HG03571 (cell line): Measurements from ENCODE around the gene RTL3.
"Not testable (repeated sequence)": the region's sequence is repeated elsewhere in the genome, so short reads cannot be mapped to it uniquely, and the experiment has no call there.

Experiments
- ATAC-seq: cut with Tn5 transposase; IDR thresholded peaks from one replicate; pipeline ENCODE4 v1.9.1; 2021; ENCODE audit not compliant: unreplicated experiment

The RTL3 gene

GRCh38 chrX:78658845-78659744 is at the start of gene RTL3:
TSS of gene RTL3 (minus strand) at chrX:78659328. CDS start at chrX:78658420, 908 bp downstream.
- no peak for ATAC-seq

GRCh38 chrX:78708816-78709215 is 49.7 kb upstream of the RTL3 start:
- ATAC-seq, result no peak

GRCh38 chrX:78708262-78708661 is 49.1 kb upstream of the RTL3 start:
- ATAC-seq, result no peak

- ATAC-seq, result no peak
Observed at GRCh38 chrX:78706071-78706470, 46.9 kb upstream of the RTL3 start.

- ATAC-seq, result no peak
Observed at GRCh38 chrX:78693536-78693935, 34.4 kb upstream of the RTL3 start.

- no peak for ATAC-seq
Observed at GRCh38 chrX:78693012-78693411, 33.9 kb upstream of the RTL3 start.

- peak; percentile 76 for ATAC-seq
Observed at GRCh38 chrX:78687586-78687985, 28.5 kb upstream of the RTL3 start.

GRCh38 chrX:78673246-78673645 is 14.1 kb upstream of the RTL3 start:
- no peak for ATAC-seq

GRCh38 chrX:78665342-78665741 is 6.2 kb upstream of the RTL3 start:
- ATAC-seq, result no peak

GRCh38 chrX:78661836-78662235 is 2.7 kb upstream of the RTL3 start:
- ATAC-seq, result no peak

GRCh38 chrX:78659955-78660354 is 827 bp upstream of the RTL3 start:
- no peak for ATAC-seq

- no peak for ATAC-seq
Observed at GRCh38 chrX:78658414-78658813, 714 bp downstream of the RTL3 start.

GRCh38 chrX:78655642-78656041 is 3.5 kb downstream of the RTL3 start:
- no peak for ATAC-seq

GRCh38 chrX:78653118-78653822 is 5.9 kb downstream of the RTL3 start:
- ATAC-seq, result no peak

GRCh38 chrX:78650906-78651437 is 8.2 kb downstream of the RTL3 start:
- ATAC-seq, result peak; percentile 93

- ATAC-seq, result no peak
Observed at GRCh38 chrX:78643874-78644273, 15.3 kb downstream of the RTL3 start.

GRCh38 chrX:78643096-78643495 is 16.0 kb downstream of the RTL3 start:
- no peak for ATAC-seq

- not testable (repeated sequence) for ATAC-seq
Observed at GRCh38 chrX:78636096-78636495, 23.0 kb downstream of the RTL3 start.

- no peak for ATAC-seq
Observed at GRCh38 chrX:78624962-78625909, 33.9 kb downstream of the RTL3 start.

GRCh38 chrX:78624426-78624825 is 34.7 kb downstream of the RTL3 start:
- no peak for ATAC-seq

- no peak for ATAC-seq
Observed at GRCh38 chrX:78622831-78623230, 36.3 kb downstream of the RTL3 start.
